Upper lobe of left lung (tissue), 4 donors: ENCODE data around the gene EHHADH.

Source experiments
- POLR2A ChIP-seq, 4 donors: fragments of 450-650 bp; IDR thresholded peaks; one replicate each; pipeline ENCODE4 v1.5.1; 2016 to 2017; ENCODE audit warnings: antibody characterized with exemption in 4 of 4, mild to moderate bottlenecking in 2 of 4
- POLR2AphosphoS5 ChIP-seq, 2 donors: sonication (generic); formaldehyde crosslinking; IDR thresholded peaks; one replicate each; pipeline ENCODE4 v1.5.1; 2017; ENCODE audit warnings: antibody characterized with exemption in 2 of 2
- TF ChIP-seq, protein P1 (sequence below), 6 experiments: fragments of 450-650 bp in 4 of 6; fragments of 200-600 bp in 2 of 6; sonication (generic) in 2 of 6; IDR thresholded peaks; one replicate each; pipeline ENCODE4 v1.5.1; 2016 to 2019; ENCODE audit warnings: antibody characterized with exemption in 6 of 6

DNA sequence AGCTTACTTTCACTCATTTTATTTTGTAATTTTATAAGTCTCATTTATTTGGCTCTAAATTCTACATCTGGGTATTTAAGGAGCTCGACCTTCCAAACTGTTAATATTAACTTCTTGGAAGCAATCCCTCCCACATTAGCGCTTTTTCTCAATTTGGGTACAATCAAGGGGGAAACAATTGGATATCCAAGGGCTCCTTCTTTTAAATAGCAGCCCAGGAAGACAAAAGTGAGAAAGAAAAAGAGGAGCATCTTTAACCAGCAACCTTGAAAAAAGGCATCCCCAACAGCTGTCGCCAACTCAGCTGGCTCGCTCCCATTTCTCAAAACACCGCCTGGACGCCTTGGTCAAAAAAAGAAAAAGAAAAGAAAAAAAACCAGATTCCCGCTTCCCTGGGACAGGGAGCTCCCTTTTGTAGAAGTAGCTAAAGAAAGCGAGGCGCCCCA, 101.9 kb downstream of the EHHADH start:
- TF ChIP-seq, protein P1, sequence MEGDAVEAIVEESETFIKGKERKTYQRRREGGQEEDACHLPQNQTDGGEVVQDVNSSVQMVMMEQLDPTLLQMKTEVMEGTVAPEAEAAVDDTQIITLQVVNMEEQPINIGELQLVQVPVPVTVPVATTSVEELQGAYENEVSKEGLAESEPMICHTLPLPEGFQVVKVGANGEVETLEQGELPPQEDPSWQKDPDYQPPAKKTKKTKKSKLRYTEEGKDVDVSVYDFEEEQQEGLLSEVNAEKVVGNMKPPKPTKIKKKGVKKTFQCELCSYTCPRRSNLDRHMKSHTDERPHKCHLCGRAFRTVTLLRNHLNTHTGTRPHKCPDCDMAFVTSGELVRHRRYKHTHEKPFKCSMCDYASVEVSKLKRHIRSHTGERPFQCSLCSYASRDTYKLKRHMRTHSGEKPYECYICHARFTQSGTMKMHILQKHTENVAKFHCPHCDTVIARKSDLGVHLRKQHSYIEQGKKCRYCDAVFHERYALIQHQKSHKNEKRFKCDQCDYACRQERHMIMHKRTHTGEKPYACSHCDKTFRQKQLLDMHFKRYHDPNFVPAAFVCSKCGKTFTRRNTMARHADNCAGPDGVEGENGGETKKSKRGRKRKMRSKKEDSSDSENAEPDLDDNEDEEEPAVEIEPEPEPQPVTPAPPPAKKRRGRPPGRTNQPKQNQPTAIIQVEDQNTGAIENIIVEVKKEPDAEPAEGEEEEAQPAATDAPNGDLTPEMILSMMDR (IDR thresholded peaks at IDR 0.05), result no peak
- TF ChIP-seq POLR2AphosphoS5 (IDR thresholded peaks at IDR 0.05), result no peak
- TF ChIP-seq POLR2A (IDR thresholded peaks at IDR 0.05), result no peak
